GM13976 (cell line): ENCODE results near the gene TM9SF4.

Experiments used
- DNase-seq: peaks from one replicate; pipeline ENCODE4 v3.0.0; 2012; ENCODE audit warnings: low spot score
- in situ Hi-C: fragments of 300-500 bp; cut with MboI; formaldehyde crosslinking; loops from one replicate; pipeline ENCODE4 v1.12.0; 2022; ENCODE audit warnings: low sequenced_read_pairs, mixed read lengths, inconsistent platforms; ENCODE audit not compliant: unreplicated experiment
- TF ChIP-seq, protein P1 (sequence below): IDR thresholded peaks from 2 replicates; pipeline ENCODE4 v1.5.1; 2012; ENCODE audit warnings: borderline replicate concordance, mild to moderate bottlenecking; ENCODE audit not compliant: insufficient read depth; ENCODE audit errors: extremely low read depth, missing control alignments, control extremely low read depth

TM9SF4 gene

GRCh38 chr20:32132911-32133549, 23.5 kb downstream of the TM9SF4 start:
- DNase-seq = peak; percentile 60
- TF ChIP-seq, protein P1, sequence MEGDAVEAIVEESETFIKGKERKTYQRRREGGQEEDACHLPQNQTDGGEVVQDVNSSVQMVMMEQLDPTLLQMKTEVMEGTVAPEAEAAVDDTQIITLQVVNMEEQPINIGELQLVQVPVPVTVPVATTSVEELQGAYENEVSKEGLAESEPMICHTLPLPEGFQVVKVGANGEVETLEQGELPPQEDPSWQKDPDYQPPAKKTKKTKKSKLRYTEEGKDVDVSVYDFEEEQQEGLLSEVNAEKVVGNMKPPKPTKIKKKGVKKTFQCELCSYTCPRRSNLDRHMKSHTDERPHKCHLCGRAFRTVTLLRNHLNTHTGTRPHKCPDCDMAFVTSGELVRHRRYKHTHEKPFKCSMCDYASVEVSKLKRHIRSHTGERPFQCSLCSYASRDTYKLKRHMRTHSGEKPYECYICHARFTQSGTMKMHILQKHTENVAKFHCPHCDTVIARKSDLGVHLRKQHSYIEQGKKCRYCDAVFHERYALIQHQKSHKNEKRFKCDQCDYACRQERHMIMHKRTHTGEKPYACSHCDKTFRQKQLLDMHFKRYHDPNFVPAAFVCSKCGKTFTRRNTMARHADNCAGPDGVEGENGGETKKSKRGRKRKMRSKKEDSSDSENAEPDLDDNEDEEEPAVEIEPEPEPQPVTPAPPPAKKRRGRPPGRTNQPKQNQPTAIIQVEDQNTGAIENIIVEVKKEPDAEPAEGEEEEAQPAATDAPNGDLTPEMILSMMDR = no peak
- in situ Hi-C loops = no loop called here

DNA sequence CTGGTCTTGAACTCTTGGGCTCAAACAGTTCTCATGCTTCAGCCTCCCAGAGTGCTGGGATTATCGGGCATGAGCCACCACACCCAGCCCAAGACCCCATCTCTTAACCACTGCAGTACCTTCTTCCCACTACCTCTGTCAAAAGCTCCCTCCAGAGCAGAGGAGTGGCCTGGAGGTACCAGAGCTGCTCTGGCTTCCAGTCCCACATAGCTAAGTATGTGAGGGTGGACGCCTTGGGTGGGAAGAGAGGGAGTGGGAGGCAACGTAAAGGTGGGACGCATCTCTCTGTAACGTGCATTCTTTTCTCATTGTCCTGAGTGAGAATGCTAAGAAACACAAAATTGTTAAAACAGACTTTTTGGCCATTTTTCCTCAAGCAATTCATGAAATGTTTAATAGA, 24.5 kb downstream of the TM9SF4 start:
- in situ Hi-C loops = no loop called here
- DNase-seq = no peak
- TF ChIP-seq, protein P1 = no peak

- TF ChIP-seq, protein P1 = no peak
- in situ Hi-C loops = no loop called here
- DNase-seq = no peak
Measured at GRCh38 chr20:32135983-32136515, 26.5 kb downstream of the TM9SF4 start.

- in situ Hi-C loops = no loop called here
- no peak for DNase-seq
- TF ChIP-seq, protein P1 = no peak
Measured at GRCh38 chr20:32138921-32139320, 29.4 kb downstream of the TM9SF4 start.

DNA sequence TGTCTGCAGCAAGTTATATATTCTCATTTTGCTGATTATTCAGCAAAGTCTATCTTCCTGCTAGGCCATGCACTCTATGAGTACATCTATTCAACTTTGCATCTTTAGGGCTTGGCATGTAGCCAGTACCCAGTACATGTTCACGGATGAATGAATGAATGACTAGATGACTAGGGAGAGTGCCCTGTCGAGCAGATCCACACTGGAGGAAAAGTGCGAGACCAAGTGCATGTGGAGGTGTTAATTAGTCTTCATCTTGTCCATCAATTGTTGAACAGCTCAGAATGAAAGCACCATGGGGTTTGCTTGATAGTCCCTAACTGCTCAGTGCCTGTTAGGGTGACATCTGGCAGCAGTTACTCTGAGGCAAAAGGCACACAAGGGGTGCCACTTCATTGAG, 30.4 kb downstream of the TM9SF4 start:
- TF ChIP-seq, protein P1 = no peak
- in situ Hi-C loops = no loop called here
- no peak for DNase-seq

- DNase-seq = peak; percentile 10
- in situ Hi-C loops = no loop called here
- TF ChIP-seq, protein P1 = no peak
Measured at GRCh38 chr20:32140603-32141002, 31.1 kb downstream of the TM9SF4 start.
